CD4-positive, alpha-beta T cell treated with Interferon gamma for 1 hour (primary cell): ENCODE data around the gene ACAD11.
A peak's percentile ranks its signal among the peaks of the same experiment; 100 is the strongest.

Source experiments
- DNase-seq: peaks from one replicate; pipeline ENCODE4 v3.0.0-alpha.2; 2020

ACAD11 gene

DNA sequence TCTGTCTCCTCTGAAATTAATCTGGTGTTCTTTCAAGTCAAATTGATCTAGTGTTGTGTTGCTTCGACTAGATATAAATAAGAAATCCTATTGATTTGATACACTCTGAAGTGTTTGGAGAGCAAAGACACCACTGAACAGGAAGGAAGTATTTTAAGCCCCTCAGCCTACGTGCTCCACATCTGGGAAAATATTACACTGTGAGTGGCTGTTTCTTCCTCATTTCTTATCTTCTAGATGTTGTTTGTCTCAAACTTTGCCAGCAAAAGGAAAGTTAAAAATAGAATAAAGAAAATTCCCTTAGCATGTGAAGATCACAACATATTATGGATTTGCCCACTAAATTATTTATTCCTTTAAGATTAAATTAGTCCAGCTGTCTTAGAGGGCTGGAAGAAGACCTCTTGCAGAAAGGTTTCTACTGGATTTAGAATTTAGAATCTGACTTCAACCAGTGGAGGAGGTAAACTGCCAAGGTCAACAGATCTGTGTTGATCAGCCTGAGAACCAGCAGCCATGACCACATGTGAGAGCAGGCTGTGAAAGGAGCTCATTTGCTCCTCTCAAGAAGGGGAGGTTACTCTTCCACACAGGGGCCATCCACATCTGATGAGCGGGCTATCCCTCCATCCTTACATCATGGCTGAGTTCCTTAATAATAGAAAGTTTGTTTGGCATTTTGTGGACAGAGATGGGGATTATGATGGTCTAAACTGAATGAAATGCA is 108.9 kb downstream of the ACAD11 start:
- no peak for DNase-seq

DNA sequence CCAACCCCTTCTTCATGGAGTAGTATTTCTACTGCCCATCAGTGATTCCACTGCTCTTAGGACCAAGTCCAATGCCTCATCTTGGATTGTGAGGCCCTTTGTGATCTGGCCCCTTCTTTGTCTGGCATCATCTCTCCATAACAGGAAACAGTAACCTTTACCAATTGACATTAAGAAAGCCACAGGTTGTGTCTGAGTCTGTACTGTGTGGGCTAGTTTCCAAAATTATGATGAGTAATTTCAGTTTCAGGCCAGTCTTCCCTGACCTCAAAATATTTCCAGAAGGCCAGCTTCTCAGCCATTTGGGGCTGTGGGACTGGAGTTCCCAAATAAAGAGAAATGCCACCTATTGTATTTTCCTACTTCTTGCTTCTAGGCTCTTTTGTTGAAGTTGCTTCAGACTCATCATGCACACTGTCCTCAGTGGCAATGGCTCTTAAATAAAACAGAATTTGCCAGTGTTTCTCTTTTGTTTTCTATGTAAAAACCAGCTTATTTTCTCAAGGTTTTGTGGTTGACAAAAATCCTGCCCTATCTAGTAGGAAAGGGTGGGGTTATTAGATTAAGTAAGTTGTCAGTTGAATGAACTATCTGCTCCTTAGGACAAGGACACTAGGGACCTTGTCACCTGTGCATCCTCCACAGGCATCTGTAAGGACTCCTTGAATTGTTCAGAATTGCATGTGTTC is 109.6 kb downstream of the ACAD11 start:
- no peak for DNase-seq

DNA sequence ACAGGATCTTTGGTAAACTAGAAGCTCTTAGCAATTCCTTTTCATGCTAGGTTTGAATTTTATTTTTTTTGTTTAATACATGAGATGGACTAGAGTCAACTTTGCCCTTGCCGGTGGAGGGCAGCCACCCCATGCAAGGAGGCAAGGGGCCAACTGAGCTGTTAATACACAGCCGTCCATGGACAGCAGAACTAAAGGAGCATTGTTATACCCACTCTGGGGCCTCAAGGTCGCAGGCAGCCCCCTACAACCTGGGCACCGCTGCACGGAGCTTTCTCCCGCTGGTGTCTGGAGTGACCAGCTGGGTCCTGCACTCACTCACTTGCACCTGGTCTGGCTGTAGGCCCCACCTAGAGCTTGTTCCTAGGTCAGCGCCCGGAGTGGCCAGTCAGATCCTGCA is 110.4 kb downstream of the ACAD11 start:
- no peak for DNase-seq

DNA sequence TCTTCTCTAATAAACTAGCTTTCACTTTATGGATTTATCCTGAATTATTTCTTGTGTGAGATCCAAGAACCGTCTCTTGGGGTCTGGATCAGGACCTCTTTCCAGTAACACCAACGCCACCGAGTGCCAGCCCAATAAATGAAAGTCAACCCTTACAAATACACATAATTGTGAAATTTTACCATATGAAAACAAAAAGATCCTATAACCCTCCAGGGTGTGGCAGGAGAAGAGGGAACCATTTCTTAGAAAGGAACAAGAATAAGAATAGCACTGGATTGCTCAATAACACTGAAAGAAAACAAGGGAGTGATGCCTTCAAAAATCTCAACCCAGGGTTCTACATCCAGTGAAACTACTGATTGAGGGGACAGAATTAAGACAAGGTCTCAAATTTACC is 114.1 kb downstream of the ACAD11 start:
- DNase-seq: no peak

DNA sequence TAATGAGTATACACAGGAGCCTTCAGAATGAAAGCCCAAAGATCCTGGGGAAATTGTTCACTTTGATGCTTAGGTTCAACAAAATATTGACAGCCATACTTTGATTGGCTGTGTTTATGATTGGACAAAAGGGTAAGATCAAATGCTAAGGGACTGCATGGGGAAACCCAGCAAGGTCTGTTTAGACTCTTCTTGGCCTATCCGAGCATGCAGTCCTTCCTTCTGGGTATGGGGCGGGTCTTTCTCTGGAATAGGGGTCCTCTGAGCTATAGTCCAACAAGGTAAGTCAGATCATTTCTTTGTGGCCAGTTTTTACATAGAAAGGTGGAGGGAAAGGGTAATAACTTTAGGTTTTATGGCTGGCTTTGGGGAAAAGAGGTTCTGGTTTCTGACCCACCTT is 115.5 kb downstream of the ACAD11 start:
- no peak for DNase-seq

DNA sequence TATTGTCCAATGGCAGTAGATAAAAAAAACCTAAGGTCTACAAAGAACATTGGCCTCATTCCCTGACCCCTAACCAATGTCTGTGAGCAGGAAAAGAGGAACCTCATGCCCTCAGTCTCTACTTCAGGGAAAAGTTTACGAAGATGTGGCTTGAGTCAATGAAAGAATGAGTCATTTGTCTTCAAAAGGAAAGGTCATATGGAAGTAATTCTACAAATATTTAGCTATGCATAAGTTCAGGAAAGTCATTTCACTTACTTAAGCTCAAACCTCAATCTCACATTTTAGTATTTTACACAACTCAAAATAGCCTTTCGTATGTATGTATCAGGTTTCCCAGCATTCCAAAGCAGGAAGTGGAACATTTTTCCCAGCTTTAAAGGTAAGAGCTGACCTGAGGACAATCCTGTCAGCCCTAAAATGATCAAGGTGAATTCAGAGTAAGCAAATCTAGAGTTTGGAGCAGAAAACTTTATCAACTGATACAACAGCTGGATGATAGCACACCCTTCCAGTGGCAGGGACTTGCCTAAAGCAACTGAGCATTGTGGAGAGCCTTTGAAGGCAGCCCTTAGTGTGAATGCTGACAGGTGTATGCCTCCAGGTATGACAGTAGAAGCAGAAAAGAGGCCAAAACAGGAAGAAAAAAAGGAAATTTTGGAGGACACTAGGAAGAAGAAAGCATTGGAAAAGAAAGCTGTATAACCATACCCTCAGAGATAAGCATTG is 116.4 kb downstream of the ACAD11 start:
- DNase-seq: no peak

DNA sequence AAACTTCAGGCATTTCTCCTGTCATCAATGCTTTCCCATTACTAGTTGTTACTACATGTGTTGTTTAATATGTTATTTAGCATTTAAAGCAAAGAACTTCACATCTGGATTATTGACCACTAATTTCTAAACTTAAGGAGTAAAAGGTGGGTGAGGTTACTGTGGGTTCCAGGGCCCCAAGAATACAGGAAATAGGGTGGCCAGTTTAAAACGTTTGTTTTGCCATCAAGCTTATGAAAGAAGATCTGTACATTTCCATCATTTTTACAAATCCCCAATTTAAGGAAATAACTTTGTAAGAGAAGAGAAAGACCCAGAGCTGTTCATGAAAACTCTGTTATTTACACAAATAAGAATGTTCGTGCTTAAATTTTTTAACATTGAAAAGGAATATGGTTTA is 117.0 kb downstream of the ACAD11 start:
- no peak for DNase-seq

DNA sequence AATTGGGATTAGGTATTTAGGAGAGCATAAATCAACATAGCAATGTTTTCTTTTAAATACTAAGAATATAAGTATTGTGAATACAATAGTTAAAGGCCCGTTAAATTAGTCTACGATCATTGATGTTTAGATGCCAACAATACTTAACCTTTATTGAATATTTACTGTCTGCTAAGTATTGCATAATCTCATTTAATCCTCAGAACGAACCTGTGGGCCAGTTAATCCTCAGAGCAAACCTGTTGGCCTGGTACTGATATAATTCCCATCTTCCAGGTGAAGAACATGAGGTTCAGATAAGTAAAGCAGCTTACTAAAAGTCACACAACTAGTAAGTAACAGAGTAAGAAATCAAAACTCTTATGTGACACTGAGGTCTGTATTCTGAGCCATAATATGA is 119.9 kb downstream of the ACAD11 start:
- DNase-seq: no peak

DNA sequence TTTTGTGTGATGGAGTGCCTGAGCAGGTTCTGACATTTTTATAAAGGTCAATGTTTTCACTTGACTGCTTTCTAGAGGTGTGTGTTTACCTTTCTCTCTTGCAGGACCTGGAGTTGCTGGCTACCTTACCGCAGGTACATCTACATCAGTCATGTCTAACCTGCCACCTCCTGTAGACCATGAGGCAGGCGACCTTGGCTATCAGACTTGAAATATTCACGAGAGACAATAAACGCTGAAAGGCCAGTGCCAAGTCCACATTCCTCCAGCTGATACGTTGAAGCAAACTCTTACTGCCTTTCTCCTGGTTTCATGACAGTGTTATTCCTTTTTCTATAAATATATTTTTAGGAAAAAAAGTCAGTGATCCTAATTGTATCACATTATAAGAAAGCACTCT is 121.5 kb downstream of the ACAD11 start:
- no peak for DNase-seq

DNA sequence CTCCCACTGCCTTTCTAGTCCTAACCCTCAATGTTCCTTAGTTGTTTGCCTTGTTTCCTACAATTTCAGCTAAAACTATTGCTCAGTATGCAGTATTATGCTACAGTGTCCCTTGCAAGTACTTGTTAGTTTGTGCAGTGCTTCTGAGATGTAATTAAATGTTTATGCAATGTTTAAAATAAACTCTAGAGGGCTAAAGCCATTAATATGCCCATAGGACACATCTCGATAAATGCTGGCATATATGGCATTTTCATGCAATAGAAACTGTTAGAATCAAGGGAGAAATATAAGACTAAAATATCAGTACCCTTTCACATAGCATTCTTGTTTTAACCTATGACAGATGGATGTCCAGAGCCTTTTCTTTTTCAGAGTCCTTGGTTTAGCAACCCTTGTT is 122.3 kb downstream of the ACAD11 start:
- no peak for DNase-seq

DNA sequence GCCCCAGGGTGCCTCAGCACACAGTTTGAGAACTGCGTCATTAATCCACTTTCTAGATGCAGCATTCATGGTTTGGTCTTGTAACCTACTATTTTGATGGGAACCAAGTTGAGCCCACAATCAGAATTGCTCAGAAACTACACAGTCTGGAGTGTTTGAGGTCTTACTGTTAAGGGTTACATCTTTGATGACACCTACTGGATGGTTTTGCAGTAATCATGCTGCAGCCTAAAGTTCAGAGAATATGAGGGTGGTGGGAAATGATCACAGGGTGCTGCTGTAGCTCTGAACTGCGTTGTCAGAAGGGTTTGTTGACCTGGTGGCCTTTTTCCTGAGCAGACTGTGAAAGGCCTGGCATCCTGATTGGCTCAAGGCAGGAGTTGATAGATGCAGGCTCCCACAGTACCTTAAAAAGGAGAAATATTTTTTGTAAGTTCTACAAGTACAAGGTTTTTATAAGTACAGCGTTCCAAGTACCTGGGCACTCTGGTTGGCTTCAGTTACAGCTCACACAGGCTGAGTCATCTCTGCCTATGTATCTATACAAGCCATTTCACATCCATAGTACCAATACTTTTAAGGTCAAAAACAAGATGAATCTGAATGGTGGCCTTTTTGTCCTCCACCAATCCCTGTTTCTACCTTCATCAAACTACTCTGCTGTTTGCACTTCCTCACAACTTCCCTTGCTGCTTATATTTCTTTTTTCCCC is 123.0 kb downstream of the ACAD11 start:
- DNase-seq: no peak

DNA sequence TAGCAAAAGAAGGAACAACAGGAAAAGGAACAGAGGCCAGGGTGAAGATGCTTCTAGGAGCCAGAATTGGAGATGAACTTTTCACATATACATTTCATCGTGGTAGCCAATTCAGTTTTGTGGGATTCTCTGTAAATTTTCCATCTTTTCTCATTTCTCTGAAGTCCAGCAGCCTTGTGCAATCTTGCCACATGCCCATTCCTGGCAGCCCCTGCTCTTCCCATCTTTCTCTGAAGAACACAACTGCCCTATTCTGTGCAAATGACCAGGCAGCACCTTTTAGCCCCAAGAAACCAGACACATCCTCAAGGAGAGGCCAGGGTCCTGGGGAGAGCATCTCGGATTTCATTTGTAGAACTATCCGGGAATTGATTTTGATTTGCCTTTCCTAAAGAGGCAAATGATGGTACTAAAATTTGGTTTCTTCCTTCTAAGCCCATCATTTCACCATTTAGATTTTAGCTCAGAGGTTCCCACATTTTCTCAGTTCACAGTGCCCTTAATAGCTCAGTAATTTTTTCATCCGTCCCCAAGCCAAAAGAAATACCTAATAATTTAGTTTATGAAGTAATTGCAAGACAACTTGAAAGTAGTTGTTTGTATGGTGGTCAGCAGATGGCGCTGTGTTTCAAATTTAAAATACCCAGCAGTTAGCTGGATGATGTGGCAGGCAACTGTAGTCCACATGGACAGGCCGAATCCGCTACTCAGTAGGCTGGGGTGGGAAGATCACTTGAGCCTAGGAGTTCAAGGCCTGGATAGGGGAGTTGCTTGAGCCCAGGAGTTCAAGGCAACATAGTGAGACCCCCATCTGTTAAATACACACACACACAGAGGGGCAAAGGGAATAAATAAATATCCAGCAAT is 123.8 kb downstream of the ACAD11 start:
- peak; percentile 24 for DNase-seq

DNA sequence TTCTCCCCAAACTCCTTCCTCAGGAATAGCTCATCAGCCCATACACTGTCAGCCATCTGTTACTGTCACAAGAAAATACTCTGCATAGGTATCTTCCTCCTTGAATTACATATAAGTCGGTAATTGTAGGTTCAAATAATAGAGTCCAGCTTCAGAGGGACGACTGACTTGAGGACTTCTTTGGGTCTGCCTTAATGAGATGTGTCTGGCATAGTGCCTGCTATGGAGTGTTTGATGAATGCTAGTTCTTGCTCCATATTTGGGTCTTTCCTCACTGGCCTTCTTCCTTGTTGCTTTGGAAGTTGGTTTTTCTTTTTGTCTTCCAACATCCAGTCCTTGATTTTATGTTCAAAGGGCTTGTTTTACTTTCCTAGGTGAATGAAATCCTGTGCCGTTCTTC is 129.0 kb downstream of the ACAD11 start:
- no peak for DNase-seq

DNA sequence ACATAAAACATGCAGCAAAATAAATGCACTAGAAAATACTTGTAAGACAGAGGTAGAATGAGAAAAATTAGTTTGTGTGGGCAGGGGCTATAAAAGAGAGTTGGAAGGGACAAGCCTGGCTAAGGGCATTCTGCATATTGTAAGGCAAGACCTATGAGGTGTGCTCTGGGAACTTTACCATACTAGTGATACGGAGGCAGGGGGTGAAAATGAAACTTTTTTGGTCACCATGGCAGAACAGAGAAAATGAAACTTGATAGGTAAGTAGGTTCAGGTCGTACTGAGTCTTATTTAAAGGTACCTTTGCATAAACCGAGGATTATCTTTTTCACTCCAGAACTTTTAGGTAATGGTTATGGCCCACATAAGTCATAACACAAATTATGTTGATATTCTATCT is 137.3 kb downstream of the ACAD11 start:
- DNase-seq: no peak

DNA sequence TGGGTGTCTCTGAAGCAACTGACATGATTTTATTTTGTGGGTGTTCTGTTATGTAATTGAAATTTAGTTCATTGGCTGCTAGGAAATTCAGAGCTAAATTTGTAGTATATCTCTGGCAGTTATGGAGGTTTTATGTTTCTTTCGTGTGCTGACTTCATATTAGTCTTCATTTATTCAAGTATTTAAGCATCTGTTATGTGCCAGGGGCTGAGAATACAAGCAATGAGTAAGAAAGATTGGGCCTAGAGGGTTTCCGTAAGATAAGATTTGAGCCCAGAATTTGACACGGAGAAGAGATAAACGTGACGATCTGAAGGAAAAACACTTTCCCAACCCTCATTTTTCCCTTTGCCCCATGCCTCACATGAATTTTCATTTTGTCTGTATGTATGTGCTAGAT is 137.7 kb downstream of the ACAD11 start:
- no peak for DNase-seq

DNA sequence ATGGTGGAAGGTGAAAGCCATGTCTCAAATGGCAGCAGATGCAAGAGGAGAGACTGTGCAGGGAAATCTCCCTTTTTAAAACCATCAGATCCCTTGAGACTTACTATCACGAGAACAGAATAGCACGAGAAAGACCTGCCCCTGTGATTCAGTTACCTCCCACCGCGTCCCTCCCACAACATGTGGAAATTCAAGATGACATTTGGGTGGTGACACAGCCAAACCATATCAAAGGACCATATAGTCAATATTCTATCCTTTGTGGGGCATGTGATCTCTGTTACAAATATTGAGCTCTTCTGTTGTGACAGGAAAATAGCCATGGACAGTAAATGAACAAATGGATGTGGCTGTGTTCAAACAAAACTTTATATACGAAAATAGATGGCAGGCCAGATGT is 139.7 kb downstream of the ACAD11 start:
- DNase-seq: no peak

DNA sequence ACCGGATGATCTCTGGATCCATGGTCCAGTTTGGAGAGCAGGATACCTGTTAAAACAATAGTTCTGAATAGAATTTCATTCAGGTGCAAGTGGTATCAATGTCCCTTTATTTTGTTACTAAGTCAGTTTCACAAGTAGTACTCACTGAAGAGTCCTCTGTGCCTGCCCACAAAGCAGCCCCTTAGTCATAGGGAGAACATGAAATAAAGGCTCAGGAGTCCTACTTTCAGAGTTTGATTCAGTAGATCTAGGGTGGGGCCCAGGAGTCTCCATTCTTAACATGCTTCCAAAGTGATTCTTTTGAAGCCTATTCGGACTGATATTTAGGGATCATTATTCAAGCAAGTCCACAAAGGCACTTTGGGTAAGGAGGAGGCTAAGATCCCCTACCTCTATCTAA is 142.3 kb downstream of the ACAD11 start:
- DNase-seq: no peak

DNA sequence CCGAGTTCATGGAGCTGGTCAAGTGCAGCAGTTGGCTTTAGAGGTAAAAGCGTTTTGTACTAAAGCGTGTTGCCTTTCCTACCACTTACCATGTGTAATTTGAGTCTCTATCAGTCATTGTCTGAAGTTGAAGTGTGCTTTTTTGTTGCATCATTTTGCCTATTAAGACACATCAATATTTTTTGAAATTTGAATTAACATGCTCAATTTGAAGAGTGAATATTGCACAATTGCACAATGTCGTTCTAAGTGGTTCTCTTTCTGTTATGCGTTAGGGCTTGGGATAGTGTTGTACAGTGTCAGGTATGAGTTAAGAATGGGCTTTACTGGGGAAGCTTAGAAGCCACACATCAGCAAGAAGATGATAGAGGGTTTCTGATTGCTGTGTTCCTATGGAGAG is 146.6 kb downstream of the ACAD11 start:
- DNase-seq: no peak

DNA sequence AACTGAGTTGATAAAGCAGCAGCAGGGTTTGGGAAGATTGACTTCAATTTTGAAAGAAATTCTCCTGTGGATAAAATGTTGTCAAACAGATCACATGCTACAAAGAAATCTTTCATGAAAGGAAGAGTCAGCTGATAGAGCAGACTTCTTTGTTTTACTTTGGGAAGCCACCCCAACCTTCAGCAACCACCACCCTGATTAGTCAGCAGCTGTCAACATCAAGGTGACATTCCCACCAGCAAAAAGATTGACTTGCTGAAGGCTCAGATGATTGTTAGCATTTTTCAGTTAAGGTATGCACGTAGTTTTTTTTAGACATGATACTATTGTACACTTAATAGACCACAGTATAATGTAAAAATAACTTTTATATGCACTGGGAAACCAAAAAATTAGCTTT is 150.1 kb downstream of the ACAD11 start:
- DNase-seq: no peak

DNA sequence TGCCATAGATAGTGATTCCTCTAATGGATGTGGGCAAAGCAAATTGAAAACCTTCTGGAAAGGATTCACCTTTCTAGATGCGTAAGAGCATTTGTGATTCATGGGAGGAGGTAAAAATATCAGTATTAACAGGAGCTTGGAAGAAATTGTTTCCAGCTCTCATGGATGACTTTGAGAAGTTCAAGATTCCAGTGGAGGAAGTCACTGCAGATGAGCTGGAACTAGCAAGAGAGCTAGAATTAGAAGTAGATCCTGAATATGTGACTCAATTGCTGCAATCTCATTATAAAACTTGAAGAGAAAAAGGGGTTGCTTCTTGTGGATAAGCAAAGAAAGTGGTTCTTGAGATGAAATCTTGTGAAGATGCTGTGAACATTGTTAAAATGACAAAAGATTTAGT is 150.5 kb downstream of the ACAD11 start:
- no peak for DNase-seq
